HepG2 (cell line): ENCODE results near the gene NUDT3. TPM values are rescaled to one million over a fixed set of nuclear protein-coding genes. Genes with fewer than 3 reads are reported as not detected.

Experiments used
- ATAC-seq: fragments of 200-7000 bp; cut with Tn5 transposase; 3 replicates; pipeline ENCODE4 v1.9.1; 2020; ENCODE audit warnings: mild to moderate bottlenecking, moderate library complexity
- BruUV-seq: library from RNA; stranded (reverse); fragments of 400-500 nt; replicated peaks from 2 replicates; lab custom pipeline; 2021; lab: Mats Ljungman, UMichigan
- CTCF ChIA-PET: fragments of 300-600 bp; formaldehyde crosslinking; extraction: SDS; loops from one replicate; lab custom pipeline; 2021; ENCODE audit warnings: low total read pairs, inconsistent platforms, low intra/inter-chr PET ratio; lab: Yijun Ruan, JAX
- POLR2A ChIA-PET: fragments of 350-600 bp; sonication (Branson Sonifier 250); formaldehyde crosslinking; loops from one replicate; lab custom pipeline; 2020; ENCODE audit warnings: antibody characterized with exemption, inconsistent platforms; lab: Yijun Ruan, JAX
- DNase-seq: peaks from one replicate; pipeline ENCODE4 v3.0.0-alpha.2; 2015; ENCODE audit warnings: low spot score
- FAIRE-seq: peaks from 3 replicates; lab custom pipeline; 2011; peaks lifted over from hg19 to GRCh38; lab: Jason Lieb, UNC
- H2AFZ ChIP-seq: one replicate; pipeline ENCODE4 v1.6.1; 2011; ENCODE audit warnings: low read length, inconsistent platforms
- H3K27ac ChIP-seq: fragments of 300-600 bp; 3 replicates; pipeline ENCODE4 v1.8.0; 2011; ENCODE audit warnings: mixed run types, mild to moderate bottlenecking, mixed read lengths, low read length, inconsistent platforms; ENCODE audit not compliant: insufficient read depth; ENCODE audit errors: extremely low read length
- H3K27me3 ChIP-seq, 2 experiments: fragments of 200-600 bp in 1 of 2; 2 replicates in 1 of 2; 3 replicates in 1 of 2; pipeline versions ENCODE4 v1.6.0 to v1.8.0; 2011; ENCODE audit warnings: low read length in 2 of 2, mild to moderate bottlenecking in 2 of 2, moderate library complexity in 2 of 2, inconsistent platforms in 1 of 2; ENCODE audit not compliant: insufficient read depth in 2 of 2, control insufficient read depth in 1 of 2
- H3K36me3 ChIP-seq, 2 experiments: fragments of 200-600 bp in 1 of 2; replicated peaks in 1 of 2; 2 replicates in 1 of 2; 3 replicates in 1 of 2; pipeline versions ENCODE4 v1.5.1 to v1.8.0; 2011; ENCODE audit warnings: low read length in 2 of 2, inconsistent platforms in 1 of 2; ENCODE audit not compliant: insufficient read depth in 2 of 2, control insufficient read depth in 1 of 2
- H3K4me1 ChIP-seq: 2 replicates; pipeline ENCODE4 v1.5.1; 2012; ENCODE audit warnings: low read length, inconsistent platforms; ENCODE audit not compliant: insufficient read depth
- H3K4me2 ChIP-seq: 2 replicates; pipeline ENCODE4 v1.6.0; 2011; ENCODE audit warnings: low read depth, low read length, inconsistent platforms
- H3K4me3 ChIP-seq, 3 experiments: fragments of 200-600 bp in 1 of 3; sonication (generic), shearing (Covaris generic) in 1 of 3; replicated peaks in 1 of 3; 2 replicates each; pipeline ENCODE4 v1.5.1; 2011 to 2016; ENCODE audit warnings: low read length in 3 of 3, inconsistent platforms in 2 of 3, low read depth in 2 of 3, mild to moderate bottlenecking in 2 of 3, control low read depth in 1 of 3, mixed read lengths in 1 of 3; ENCODE audit not compliant: insufficient read depth in 1 of 3
- H3K79me2 ChIP-seq: one replicate; pipeline ENCODE4 v1.6.1; 2011; ENCODE audit warnings: low read length, inconsistent platforms; ENCODE audit not compliant: insufficient read depth
- H3K9ac ChIP-seq: 2 replicates; pipeline ENCODE4 v1.6.0; 2011; ENCODE audit warnings: mild to moderate bottlenecking, low read depth, low read length, inconsistent platforms; ENCODE audit not compliant: insufficient read depth
- H3K9me3 ChIP-seq: 2 replicates; pipeline ENCODE4 v1.5.1; 2012; ENCODE audit warnings: mild to moderate bottlenecking, low read length
- H4K20me1 ChIP-seq: 2 replicates; pipeline ENCODE4 v1.6.0; 2011; ENCODE audit warnings: inconsistent platforms, mild to moderate bottlenecking, low read length, moderate library complexity; ENCODE audit not compliant: insufficient read depth
- HMGA1 ChIP-seq: sonication (generic); formaldehyde crosslinking; conservative IDR thresholded peaks from 2 replicates; pipeline ENCODE4 v1.4.0; 2020; ENCODE audit warnings: missing genetic modification reagents
- KLF9 ChIP-seq: IDR thresholded peaks from 2 replicates; pipeline ENCODE4 v1.6.1; 2016; ENCODE audit warnings: low read depth
- PRDM10 ChIP-seq: sonication (generic); formaldehyde crosslinking; IDR thresholded peaks from 2 replicates; pipeline ENCODE4 v1.4.0; 2020; ENCODE audit warnings: low read depth, missing genetic modification reagents
- SRF ChIP-seq: IDR thresholded peaks from 2 replicates; pipeline ENCODE4 v1.6.1; 2011; ENCODE audit warnings: mild to moderate bottlenecking, low read depth, low read length, moderate library complexity
- ZNF251 ChIP-seq: sonication (generic); formaldehyde crosslinking; IDR thresholded peaks from 2 replicates; pipeline ENCODE4 v1.9.0; 2021; ENCODE audit warnings: mild to moderate bottlenecking, missing genetic modification reagents
- ZNF850 ChIP-seq: sonication (generic); formaldehyde crosslinking; conservative IDR thresholded peaks from 2 replicates; pipeline ENCODE4 v1.9.0; 2021; ENCODE audit warnings: mild to moderate bottlenecking, missing genetic modification reagents
- WGBS: methylation state at CpG from one replicate; pipeline ENCODE4 v1.1.6; 2017; ENCODE audit warnings: low lambda C conversion rate; 5-methylcytosine and 5-hydroxymethylcytosine counted together
- in situ Hi-C: cut with HindIII; loops from 2 replicates; pipeline ENCODE4 v1.10.0; 2017; ENCODE audit warnings: low pct_unique_long_range_greater_than_20kb; ENCODE audit not compliant: extremely low pct_ligation_motif_present
- intact Hi-C: fragments of 100-400 bp; cut with micrococcal nuclease; formaldehyde crosslinking; loops from one replicate; pipeline ENCODE4 v1.10.0; 2022; ENCODE audit not compliant: unreplicated experiment
- polyA plus RNA-seq, 8 experiments: library from polyadenylated mRNA; depleted of rRNA in 3 of 8; stranded (reverse) in 7 of 8; unstranded in 1 of 8; fragments of >200 nt; fragmentation: Illumina TruSeq in 4 of 8; extraction: Trizol in 4 of 8; gene quantifications; 2 replicates each; pipeline versions ENCODE4 v1.2.1 to v1.2.3, GENCODE V29; 2011 to 2016; ENCODE audit warnings: low read depth in 4 of 8, missing spikeins in 1 of 8, mixed read lengths in 1 of 8; ENCODE audit not compliant: insufficient read depth in 1 of 8
- total RNA-seq, 5 experiments: library from RNA; depleted of rRNA; stranded (reverse); fragments of >200 nt; fragmentation: Illumina TruSeq; extraction: Trizol; gene quantifications; 2 replicates each; pipeline ENCODE4 v1.2.3, GENCODE V29; 2016; ENCODE audit warnings: low read depth in 1 of 5

The NUDT3 gene
- total and polyA plus RNA-seq, 2 of the 13 experiments (the other 11 are each of a cell fraction or from before 2014, with no cell fraction given) = 20.2 to 20.6 TPM

GRCh38 chr6:34323300-34323699 is 69.2 kb downstream of the NUDT3 start:
- in situ Hi-C loops (no loop called here), intact Hi-C loops (no loop called here)
- FAIRE-seq = no peak
- no peak for TF ChIP-seq ZNF850 (CRISPR knock-in tag)
- TF ChIP-seq HMGA1 (CRISPR knock-in tag) = no peak
- no peak for TF ChIP-seq PRDM10 (CRISPR knock-in tag)
- no peak for TF ChIP-seq ZNF251 (CRISPR knock-in tag)
- no peak for TF ChIP-seq SRF
- TF ChIP-seq KLF9 = no peak
- H3K9me3 ChIP-seq = no peaks in the 10 kb centered on the region
- H3K4me3 ChIP-seq = no peak overlapping the region
- no peaks in the 10 kb centered on the region for H4K20me1 ChIP-seq
- H3K9ac ChIP-seq = no peak overlapping the region
- no TSS peak for BruUV-seq
- H3K4me2 ChIP-seq = no peak overlapping the region
- H3K4me1 ChIP-seq = peaks cover 13% of the 10 kb centered on the region
- ChIA-PET POLR2A (no interaction called here), CTCF (no interaction called here)
- H3K79me2 ChIP-seq = peaks cover 13% of the 10 kb centered on the region
- DNase-seq = no peak
- ATAC-seq = no peak
- H3K36me3 ChIP-seq = peaks cover 2 to 4% of the 10 kb centered on the region in 2 experiments; a peak in 2 of 5 replicates
- H2AFZ ChIP-seq = no peak overlapping the region
- H3K27ac ChIP-seq = no peak overlapping the region
- H3K27me3 ChIP-seq = no peaks in the 10 kb centered on the region
- 97% methylated on average over 6 of the region's 6 CpGs for WGBS
